ENCODE results near the gene HES7.
"Not testable (repeated sequence)": the region's sequence is repeated elsewhere in the genome, so short reads cannot be mapped to it uniquely, and the experiment has no call there.

The HES7 gene

GRCh38 chr17:8095361-8095760, 28.5 kb downstream of the HES7 start:
- DNase-seq = no peak

- no peak for DNase-seq
Observed at GRCh38 chr17:8091033-8091687, 32.7 kb downstream of the HES7 start.

- no peak for DNase-seq
Observed at GRCh38 chr17:8089728-8090127, 34.2 kb downstream of the HES7 start.

GRCh38 chr17:8087952-8088230, 36.0 kb downstream of the HES7 start:
- no peak for DNase-seq

GRCh38 chr17:8087075-8087951, 36.6 kb downstream of the HES7 start, which contains the start of gene ALOX12B:
Gene ALOX12B, minus strand, starts transcription at chr17:8087716. Its CDS starts 274 bp downstream, at chr17:8087442.
- DNase-seq = no peak

GRCh38 chr17:8084250-8084649, 39.7 kb downstream of the HES7 start:
- no peak for DNase-seq

GRCh38 chr17:8082292-8082691, 41.6 kb downstream of the HES7 start:
- no peak for DNase-seq

GRCh38 chr17:8081876-8082275, 42.0 kb downstream of the HES7 start:
- no peak for DNase-seq

GRCh38 chr17:8080799-8081219, 43.1 kb downstream of the HES7 start:
- no peak for DNase-seq

- DNase-seq = no peak
Observed at GRCh38 chr17:8080208-8080798, 43.6 kb downstream of the HES7 start.

GRCh38 chr17:8079291-8080207, 44.4 kb downstream of the HES7 start:
- DNase-seq = peak; percentile 86

GRCh38 chr17:8077939-8078338, 46.0 kb downstream of the HES7 start:
- not testable (repeated sequence) for DNase-seq

- DNase-seq = no peak
Observed at GRCh38 chr17:8076502-8077266, 47.2 kb downstream of the HES7 start.

- no peak for DNase-seq
Observed at GRCh38 chr17:8075574-8076342, 48.1 kb downstream of the HES7 start.

GRCh38 chr17:8075081-8075480, 48.8 kb downstream of the HES7 start:
- DNase-seq = no peak

GRCh38 chr17:8074554-8074953, 49.4 kb downstream of the HES7 start:
- DNase-seq = no peak

GRCh38 chr17:8073627-8074484, 50.0 kb downstream of the HES7 start:
- DNase-seq = peak; percentile 78

GRCh38 chr17:8072729-8073461, 51.0 kb downstream of the HES7 start:
- DNase-seq = peak; percentile 41

- no peak for DNase-seq
Observed at GRCh38 chr17:8072341-8072728, 51.6 kb downstream of the HES7 start.

GRCh38 chr17:8071496-8071895, 52.4 kb downstream of the HES7 start:
- DNase-seq = no peak

Measured in NCI-H748 treated with DMSO at 0.1 percent for 48 hours (cell line).